Choroid plexus epithelial cell (primary cell): ENCODE data around the gene MARCHF9.
A peak's percentile ranks its signal among the peaks of the same experiment; 100 is the strongest.

Source experiments
- DNase-seq: peaks from one replicate; pipeline ENCODE4 v3.0.0-alpha.2; 2010; ENCODE audit warnings: low read depth
- H3K4me3 ChIP-seq: 2 replicates; pipeline ENCODE4 v1.5.1; 2011; ENCODE audit warnings: low read depth, mild to moderate bottlenecking, control low read depth, low read length, moderate library complexity
- TF ChIP-seq, protein P1 (sequence below): conservative IDR thresholded peaks from 2 replicates; pipeline ENCODE4 v1.5.1; 2011; ENCODE audit warnings: low read depth, mild to moderate bottlenecking, control low read depth, inconsistent platforms, low read length, moderate library complexity

Gene MARCHF9

DNA sequence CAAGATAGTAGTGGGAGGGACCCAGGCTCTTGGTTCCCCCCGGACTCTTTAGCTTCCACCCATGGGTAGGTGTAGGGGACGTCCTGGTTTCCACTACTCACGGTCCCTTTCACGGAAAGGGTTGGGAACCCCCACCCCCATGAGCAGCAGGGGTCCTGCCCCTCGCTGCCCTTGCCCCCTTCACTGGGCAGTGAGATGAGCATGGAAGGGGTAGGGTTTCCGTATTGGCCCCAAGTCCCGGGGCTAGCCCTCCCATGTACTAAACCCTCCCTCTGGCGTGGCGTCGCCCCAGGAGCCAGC, 29.1 kb upstream of the MARCHF9 start:
- DNase-seq, result no peak
- TF ChIP-seq, protein P1, sequence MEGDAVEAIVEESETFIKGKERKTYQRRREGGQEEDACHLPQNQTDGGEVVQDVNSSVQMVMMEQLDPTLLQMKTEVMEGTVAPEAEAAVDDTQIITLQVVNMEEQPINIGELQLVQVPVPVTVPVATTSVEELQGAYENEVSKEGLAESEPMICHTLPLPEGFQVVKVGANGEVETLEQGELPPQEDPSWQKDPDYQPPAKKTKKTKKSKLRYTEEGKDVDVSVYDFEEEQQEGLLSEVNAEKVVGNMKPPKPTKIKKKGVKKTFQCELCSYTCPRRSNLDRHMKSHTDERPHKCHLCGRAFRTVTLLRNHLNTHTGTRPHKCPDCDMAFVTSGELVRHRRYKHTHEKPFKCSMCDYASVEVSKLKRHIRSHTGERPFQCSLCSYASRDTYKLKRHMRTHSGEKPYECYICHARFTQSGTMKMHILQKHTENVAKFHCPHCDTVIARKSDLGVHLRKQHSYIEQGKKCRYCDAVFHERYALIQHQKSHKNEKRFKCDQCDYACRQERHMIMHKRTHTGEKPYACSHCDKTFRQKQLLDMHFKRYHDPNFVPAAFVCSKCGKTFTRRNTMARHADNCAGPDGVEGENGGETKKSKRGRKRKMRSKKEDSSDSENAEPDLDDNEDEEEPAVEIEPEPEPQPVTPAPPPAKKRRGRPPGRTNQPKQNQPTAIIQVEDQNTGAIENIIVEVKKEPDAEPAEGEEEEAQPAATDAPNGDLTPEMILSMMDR, result no peak
- H3K4me3 ChIP-seq, result peak overlapping the region; percentile 80

DNA sequence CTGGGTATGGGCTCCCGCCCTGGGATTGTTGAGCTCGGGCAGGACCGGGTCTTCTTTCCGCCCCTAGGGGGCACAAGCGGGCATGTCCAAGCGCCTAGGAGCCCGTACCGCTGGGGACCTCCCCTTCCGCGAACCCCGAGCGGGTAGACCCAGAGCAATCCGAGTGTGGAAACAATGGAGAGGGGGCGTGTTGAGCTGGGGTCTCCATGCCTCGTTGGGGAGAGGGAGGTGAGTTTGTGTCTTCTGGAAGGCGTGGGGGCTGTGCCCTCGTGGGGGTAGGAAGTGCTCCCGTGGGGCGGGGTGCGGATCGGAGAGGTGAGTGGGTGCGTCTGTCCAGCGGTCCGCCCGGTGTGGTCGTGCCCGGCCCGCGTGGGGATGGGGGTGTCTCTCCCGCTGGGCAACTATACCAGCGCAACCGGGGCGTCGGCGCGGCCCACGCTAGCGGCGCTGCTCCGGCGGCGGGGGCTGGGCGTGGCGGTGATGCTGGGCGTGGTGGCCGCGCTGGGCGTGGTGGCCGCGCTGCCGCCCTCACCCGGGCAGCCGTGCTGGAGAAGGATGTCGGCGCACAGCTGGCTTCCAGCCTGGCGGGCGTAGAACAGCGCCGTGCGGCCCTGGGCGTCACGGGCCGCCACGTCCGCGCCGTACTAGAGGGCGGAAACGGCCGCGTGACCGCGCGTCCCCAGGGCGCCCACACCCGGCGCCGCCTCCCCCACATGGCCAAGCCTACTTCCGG, 28.6 kb upstream of the MARCHF9 start:
- TF ChIP-seq, protein P1, result peak; percentile 82
- H3K4me3 ChIP-seq, result peak overlapping the region; percentile 80
- peak; percentile 82 for DNase-seq

DNA sequence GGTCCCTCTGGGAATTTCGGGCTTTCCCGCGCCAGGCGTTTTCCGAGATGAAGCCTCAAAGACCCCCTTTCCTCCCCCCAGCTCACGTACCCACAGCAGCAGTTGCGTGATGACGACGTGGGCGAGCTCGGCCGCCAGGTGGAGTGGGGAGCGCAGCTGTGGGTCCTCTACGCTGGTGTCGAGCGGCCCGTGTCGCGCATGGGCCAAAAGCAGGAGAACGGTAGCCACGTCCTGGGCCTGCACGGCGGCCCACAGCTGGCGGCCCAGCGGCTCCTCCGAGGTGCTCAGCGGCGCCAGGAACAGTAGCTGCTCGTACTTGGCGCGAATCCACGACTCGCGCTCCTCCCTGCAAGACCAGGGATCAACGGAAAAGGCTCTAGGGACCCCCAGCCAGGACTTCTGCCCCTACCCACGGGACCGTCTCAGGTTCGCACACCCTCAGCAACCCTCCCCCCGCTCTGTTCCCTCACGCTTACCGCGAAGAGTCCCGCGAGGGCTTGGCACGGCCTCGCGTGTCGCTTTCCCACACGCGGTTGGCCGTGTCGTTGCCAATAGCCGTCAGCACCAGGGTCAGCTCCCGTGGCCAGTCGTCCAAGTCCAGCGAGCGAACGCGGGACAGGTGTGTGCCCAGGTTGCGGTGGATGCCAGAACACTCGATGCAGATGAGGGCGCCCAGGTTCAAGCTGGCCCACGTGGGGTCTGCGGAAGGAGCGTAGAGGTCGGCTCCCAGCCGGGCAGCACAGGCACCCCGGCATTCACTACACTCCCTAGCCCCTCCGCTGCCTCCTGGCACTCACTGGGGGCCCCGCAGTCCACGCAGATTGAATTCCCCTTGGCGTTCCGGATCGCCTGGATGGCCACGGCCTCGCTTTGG, 27.8 kb upstream of the MARCHF9 start:
- DNase-seq, result peak; percentile 46
- TF ChIP-seq, protein P1, result peak; percentile 52
- peak overlapping the region; percentile 80 for H3K4me3 ChIP-seq

DNA sequence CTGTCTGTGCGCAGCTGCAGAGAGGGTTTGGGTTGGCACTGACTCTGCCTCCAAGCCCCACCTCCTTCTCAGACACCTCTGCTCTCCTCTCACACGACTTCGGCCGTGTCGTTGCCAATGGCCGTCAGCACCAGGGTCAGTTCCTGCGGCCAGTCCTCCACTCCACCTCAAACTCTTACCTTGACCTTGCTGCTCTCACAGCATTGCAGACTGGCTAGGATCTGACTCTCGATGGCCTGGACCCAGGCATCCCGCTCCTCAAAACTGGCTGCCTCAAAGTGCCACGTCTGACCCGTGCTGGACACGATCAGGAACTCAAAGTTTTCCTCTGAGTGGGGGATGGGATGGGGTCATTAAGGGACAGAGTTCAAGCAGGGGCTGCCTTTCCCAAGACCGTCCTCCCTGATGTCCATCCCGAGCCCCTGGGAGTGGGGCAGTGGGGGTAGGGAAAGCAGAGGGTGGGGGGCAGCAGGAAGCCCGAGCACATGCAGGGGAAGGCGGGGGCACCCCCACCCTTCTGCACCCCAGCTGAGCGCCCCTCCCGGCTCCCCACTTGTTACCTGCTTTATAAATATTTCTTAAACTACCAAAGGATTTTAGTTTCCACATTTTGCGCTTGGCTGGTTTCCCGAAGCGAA, 27.0 kb upstream of the MARCHF9 start:
- no peak overlapping the region for H3K4me3 ChIP-seq
- TF ChIP-seq, protein P1, result no peak
- no peak for DNase-seq

DNA sequence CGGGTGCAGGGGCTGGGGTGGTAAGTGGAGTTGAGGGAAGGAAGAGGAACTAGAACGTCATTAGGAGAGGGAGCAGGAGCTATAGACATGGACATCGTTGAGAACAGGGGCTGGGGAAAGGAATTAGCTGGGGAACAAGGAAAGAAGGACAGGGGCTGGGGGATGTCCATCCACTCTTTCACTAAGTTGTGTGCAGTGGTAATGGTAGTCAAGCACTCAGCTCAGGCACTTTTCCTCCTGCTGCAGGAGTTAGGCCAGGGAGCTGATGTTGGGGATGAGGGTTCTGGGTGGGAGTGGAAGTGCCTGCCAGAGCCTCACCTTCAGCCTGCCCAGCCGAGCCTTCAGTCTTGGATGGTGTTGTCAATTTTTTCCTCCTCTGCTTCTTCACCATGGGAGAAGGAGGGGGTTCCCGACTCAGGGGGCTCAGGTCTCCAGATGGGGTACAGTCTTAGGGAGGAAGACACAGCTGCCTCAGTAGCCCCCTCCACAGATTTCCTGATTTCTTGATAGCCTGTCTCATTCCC, 25.5 kb upstream of the MARCHF9 start:
- no peak overlapping the region for H3K4me3 ChIP-seq
- no peak for DNase-seq
- TF ChIP-seq, protein P1, result no peak

DNA sequence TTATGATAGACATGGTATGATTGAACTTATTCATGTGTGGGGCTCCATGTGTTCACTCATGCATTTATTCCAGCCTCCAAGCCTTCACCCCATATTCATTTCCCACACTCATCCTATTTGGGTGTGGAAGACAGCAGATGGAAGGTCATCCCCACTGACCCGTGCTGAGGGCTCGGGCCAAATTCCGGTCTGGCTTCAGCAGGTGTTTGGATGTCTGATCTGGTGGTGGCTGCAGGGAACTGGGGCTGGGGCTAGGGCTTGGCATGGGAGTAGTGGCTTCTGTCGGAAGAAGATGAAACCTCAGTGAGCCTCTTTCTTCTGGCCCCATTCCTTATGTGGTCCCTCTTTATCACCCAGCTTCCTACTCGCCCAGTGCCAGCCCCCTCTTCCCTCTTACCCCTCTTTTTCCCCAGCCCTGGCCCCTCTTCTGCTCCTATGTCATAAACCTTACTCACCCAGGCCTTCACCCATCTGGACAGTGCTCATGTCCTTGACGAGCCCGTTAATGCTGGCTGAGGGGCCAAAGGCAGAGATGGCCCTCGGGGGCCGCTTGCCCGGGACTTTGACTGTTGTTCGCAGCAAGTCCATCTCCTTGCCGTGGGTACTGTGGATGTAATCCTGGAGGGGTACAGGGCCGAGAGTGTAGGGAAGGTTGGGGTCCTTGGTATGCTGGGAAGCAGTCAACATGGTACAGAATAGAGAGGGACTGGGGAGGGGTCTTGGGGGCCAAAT, 24.4 kb upstream of the MARCHF9 start:
- H3K4me3 ChIP-seq, result no peak overlapping the region
- TF ChIP-seq, protein P1, result no peak
- no peak for DNase-seq
